SK-N-SH treated with all-trans-retinoic acid at 6 μM for 48 hours (cell line): ENCODE results near the gene COX14.

Source experiments
- ATAC-seq: fragments of 200-7000 bp; cut with Tn5 transposase; 3 replicates; pipeline ENCODE4 v1.9.1; 2020; ENCODE audit warnings: mild to moderate bottlenecking, moderate library complexity
- BACH2 ChIP-seq: fragments of 250-450 bp; sonication (Bioruptor Pico); IDR thresholded peaks from 2 replicates; pipeline ENCODE4 v1.9.0; 2021; ENCODE audit warnings: mild to moderate bottlenecking, borderline replicate concordance
- CSDC2 ChIP-seq: fragments of 250-450 bp; sonication (Bioruptor Pico); IDR thresholded peaks from 2 replicates; pipeline ENCODE4 v1.5.0; 2020; ENCODE audit warnings: mild to moderate bottlenecking, moderate library complexity
- GLIS3 ChIP-seq: fragments of 250-450 bp; sonication (Bioruptor Pico); IDR thresholded peaks from 2 replicates; pipeline ENCODE4 v1.5.0; 2020; ENCODE audit warnings: mild to moderate bottlenecking, moderate library complexity
- ISL1 ChIP-seq: fragments of 250-450 bp; sonication (Bioruptor Pico); IDR thresholded peaks from 2 replicates; pipeline ENCODE4 v2.1.2; 2022; ENCODE audit warnings: mild to moderate bottlenecking, moderate library complexity
- OSR1 ChIP-seq: fragments of 250-450 bp; sonication (Bioruptor Pico); IDR thresholded peaks from 2 replicates; pipeline ENCODE4 v1.8.0; 2022; ENCODE audit warnings: moderate library complexity, mild to moderate bottlenecking, inconsistent platforms
- PPARA ChIP-seq: fragments of 250-450 bp; sonication (Bioruptor Pico); IDR thresholded peaks from 2 replicates; pipeline ENCODE4 v1.5.0; 2020; ENCODE audit warnings: mild to moderate bottlenecking, borderline replicate concordance
- SNAI2 ChIP-seq: fragments of 250-450 bp; sonication (Bioruptor Pico); IDR thresholded peaks from 2 replicates; pipeline ENCODE4 v1.5.0; 2020; ENCODE audit warnings: mild to moderate bottlenecking, moderate library complexity
- TCF4 ChIP-seq: fragments of 250-450 bp; sonication (Bioruptor Pico); IDR thresholded peaks from 2 replicates; pipeline ENCODE4 v1.8.0; 2021; ENCODE audit warnings: mild to moderate bottlenecking, moderate library complexity, borderline replicate concordance
- TOX ChIP-seq: fragments of 250-450 bp; sonication (Bioruptor Pico); IDR thresholded peaks from 2 replicates; pipeline ENCODE4 v1.8.0; 2021; ENCODE audit warnings: mild to moderate bottlenecking, moderate library complexity, borderline replicate concordance
- ZC3H10 ChIP-seq: fragments of 250-450 bp; sonication (Bioruptor Pico); IDR thresholded peaks from 2 replicates; pipeline ENCODE4 v1.5.1; 2021; ENCODE audit warnings: mild to moderate bottlenecking, moderate library complexity
- ZFP3 ChIP-seq: fragments of 250-450 bp; sonication (Bioruptor Pico); IDR thresholded peaks from 2 replicates; pipeline ENCODE4 v1.5.0; 2020; ENCODE audit warnings: mild to moderate bottlenecking, moderate library complexity
- ZNF565 ChIP-seq: fragments of 450-650 bp; formaldehyde crosslinking; conservative IDR thresholded peaks from 2 replicates; pipeline ENCODE4 v1.5.0; 2020; ENCODE audit warnings: low read depth, mild to moderate bottlenecking, moderate library complexity
- ZNF70 ChIP-seq: fragments of 450-650 bp; formaldehyde crosslinking; IDR thresholded peaks from 2 replicates; pipeline ENCODE4 v1.5.0; 2020; ENCODE audit warnings: mild to moderate bottlenecking, moderate library complexity
- ZNF8 ChIP-seq: fragments of 450-650 bp; formaldehyde crosslinking; IDR thresholded peaks from 2 replicates; pipeline ENCODE4 v1.5.0; 2020; ENCODE audit warnings: mild to moderate bottlenecking, moderate library complexity
- TF ChIP-seq, protein P1 (sequence below): fragments of 250-450 bp; sonication (Bioruptor Pico); IDR thresholded peaks from 2 replicates; pipeline ENCODE4 v1.5.0; 2020; ENCODE audit warnings: mild to moderate bottlenecking, moderate library complexity
- TF ChIP-seq, protein P2 (sequence below): fragments of 250-450 bp; sonication (Bioruptor Pico); IDR thresholded peaks from 2 replicates; pipeline ENCODE4 v1.8.0; 2021; ENCODE audit warnings: low read depth, mild to moderate bottlenecking, moderate library complexity, borderline replicate concordance
- TF ChIP-seq, protein P3 (sequence below): fragments of 250-450 bp; sonication (Bioruptor Pico); IDR thresholded peaks from 2 replicates; pipeline ENCODE4 v1.5.1; 2021; ENCODE audit warnings: mild to moderate bottlenecking, moderate library complexity
- TF ChIP-seq, protein P4 (sequence below): fragments of 250-450 bp; sonication (Bioruptor Pico); IDR thresholded peaks from 2 replicates; pipeline ENCODE4 v1.5.1; 2020; ENCODE audit warnings: low read depth, mild to moderate bottlenecking, moderate library complexity
- TF ChIP-seq, protein P5 (sequence below): fragments of 250-450 bp; sonication (Bioruptor Pico); IDR thresholded peaks from 2 replicates; pipeline ENCODE4 v1.8.0; 2020; ENCODE audit warnings: mild to moderate bottlenecking, moderate library complexity, borderline replicate concordance

COX14 gene

DNA sequence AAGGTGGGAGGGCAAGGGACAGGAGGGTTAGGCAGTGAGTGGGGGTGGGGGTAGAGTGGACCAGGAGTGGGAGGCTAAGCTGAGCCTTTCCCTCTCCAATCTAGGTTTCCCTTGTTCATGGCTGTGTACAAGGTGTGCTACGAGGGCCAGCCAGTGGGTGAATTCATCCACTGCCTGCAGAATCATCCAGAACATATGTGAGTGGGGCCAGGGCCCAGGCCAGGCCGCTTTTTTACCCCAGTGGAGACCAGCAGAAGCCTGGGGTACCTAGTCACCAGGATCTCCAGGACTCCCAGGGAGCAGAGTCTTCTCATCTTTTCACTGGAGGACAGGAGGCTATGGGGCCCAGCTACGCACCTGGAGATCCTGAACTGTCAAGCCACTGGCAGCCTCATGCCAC, 2.7 kb upstream of the COX14 start:
- TF ChIP-seq ZNF70 (CRISPR knock-in tag) (no peak), TOX (CRISPR knock-in tag) (no peak), ISL1 (CRISPR knock-in tag) (no peak), PPARA (no peak), ZNF565 (CRISPR knock-in tag) (no peak), ZFP3 (CRISPR knock-in tag) (no peak), OSR1 (CRISPR knock-in tag) (no peak), TCF4 (no peak), CSDC2 (CRISPR knock-in tag) (no peak), BACH2 (CRISPR knock-in tag) (no peak), ZNF8 (CRISPR knock-in tag) (no peak), ZC3H10 (CRISPR knock-in tag) (no peak)
- TF ChIP-seq, protein P1, sequence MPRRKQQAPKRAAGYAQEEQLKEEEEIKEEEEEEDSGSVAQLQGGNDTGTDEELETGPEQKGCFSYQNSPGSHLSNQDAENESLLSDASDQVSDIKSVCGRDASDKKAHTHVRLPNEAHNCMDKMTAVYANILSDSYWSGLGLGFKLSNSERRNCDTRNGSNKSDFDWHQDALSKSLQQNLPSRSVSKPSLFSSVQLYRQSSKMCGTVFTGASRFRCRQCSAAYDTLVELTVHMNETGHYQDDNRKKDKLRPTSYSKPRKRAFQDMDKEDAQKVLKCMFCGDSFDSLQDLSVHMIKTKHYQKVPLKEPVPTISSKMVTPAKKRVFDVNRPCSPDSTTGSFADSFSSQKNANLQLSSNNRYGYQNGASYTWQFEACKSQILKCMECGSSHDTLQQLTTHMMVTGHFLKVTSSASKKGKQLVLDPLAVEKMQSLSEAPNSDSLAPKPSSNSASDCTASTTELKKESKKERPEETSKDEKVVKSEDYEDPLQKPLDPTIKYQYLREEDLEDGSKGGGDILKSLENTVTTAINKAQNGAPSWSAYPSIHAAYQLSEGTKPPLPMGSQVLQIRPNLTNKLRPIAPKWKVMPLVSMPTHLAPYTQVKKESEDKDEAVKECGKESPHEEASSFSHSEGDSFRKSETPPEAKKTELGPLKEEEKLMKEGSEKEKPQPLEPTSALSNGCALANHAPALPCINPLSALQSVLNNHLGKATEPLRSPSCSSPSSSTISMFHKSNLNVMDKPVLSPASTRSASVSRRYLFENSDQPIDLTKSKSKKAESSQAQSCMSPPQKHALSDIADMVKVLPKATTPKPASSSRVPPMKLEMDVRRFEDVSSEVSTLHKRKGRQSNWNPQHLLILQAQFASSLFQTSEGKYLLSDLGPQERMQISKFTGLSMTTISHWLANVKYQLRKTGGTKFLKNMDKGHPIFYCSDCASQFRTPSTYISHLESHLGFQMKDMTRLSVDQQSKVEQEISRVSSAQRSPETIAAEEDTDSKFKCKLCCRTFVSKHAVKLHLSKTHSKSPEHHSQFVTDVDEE (CRISPR knock-in tag) = no peak
- TF ChIP-seq, protein P2, sequence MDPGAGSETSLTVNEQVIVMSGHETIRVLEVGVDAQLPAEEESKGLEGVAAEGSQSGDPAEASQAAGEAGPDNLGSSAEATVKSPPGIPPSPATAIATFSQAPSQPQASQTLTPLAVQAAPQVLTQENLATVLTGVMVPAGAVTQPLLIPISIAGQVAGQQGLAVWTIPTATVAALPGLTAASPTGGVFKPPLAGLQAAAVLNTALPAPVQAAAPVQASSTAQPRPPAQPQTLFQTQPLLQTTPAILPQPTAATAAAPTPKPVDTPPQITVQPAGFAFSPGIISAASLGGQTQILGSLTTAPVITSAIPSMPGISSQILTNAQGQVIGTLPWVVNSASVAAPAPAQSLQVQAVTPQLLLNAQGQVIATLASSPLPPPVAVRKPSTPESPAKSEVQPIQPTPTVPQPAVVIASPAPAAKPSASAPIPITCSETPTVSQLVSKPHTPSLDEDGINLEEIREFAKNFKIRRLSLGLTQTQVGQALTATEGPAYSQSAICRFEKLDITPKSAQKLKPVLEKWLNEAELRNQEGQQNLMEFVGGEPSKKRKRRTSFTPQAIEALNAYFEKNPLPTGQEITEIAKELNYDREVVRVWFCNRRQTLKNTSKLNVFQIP (CRISPR knock-in tag) = no peak
- TF ChIP-seq, protein P3, sequence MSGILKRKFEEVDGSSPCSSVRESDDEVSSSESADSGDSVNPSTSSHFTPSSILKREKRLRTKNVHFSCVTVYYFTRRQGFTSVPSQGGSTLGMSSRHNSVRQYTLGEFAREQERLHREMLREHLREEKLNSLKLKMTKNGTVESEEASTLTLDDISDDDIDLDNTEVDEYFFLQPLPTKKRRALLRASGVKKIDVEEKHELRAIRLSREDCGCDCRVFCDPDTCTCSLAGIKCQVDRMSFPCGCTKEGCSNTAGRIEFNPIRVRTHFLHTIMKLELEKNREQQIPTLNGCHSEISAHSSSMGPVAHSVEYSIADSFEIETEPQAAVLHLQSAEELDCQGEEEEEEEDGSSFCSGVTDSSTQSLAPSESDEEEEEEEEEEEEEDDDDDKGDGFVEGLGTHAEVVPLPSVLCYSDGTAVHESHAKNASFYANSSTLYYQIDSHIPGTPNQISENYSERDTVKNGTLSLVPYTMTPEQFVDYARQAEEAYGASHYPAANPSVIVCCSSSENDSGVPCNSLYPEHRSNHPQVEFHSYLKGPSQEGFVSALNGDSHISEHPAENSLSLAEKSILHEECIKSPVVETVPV (CRISPR knock-in tag) = no peak
- ATAC-seq = no peak

DNA sequence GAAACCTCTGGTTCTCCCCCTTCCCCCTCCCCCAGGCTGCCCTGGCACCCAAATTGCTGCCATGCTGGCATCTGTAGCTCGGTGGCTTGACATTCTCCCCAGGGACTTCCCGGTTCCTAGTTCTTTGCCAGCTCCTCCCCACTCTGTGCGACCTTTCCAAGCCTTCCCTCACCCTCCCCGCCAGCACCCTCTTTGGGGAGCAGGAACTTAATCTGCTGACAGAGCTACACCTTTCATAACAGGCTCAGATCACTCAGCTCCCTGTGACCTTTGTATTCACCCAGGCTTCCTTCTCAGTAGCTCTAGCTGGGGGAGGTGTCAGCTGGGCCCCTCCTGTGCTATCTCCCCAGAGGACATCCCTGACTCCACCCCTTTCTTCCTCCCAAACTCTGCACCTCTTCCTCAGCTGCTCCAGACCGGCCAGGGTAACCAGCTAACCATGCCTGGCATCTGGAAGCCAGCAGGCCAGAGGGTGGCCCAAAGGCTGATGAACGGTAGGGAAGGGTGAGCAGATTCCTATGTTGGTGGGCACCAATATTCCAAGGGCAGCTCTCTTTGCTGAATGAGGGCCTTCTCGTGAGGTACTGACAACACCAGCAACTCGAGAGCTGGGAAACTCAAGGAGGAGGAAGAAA, 1.8 kb upstream of the COX14 start:
- ATAC-seq = no peak
- TF ChIP-seq, protein P4, sequence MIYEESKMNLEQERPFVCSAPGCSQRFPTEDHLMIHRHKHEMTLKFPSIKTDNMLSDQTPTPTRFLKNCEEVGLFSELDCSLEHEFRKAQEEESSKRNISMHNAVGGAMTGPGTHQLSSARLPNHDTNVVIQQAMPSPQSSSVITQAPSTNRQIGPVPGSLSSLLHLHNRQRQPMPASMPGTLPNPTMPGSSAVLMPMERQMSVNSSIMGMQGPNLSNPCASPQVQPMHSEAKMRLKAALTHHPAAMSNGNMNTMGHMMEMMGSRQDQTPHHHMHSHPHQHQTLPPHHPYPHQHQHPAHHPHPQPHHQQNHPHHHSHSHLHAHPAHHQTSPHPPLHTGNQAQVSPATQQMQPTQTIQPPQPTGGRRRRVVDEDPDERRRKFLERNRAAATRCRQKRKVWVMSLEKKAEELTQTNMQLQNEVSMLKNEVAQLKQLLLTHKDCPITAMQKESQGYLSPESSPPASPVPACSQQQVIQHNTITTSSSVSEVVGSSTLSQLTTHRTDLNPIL (CRISPR knock-in tag) = no peak
- TF ChIP-seq, protein P3 (CRISPR knock-in tag) = no peak

DNA sequence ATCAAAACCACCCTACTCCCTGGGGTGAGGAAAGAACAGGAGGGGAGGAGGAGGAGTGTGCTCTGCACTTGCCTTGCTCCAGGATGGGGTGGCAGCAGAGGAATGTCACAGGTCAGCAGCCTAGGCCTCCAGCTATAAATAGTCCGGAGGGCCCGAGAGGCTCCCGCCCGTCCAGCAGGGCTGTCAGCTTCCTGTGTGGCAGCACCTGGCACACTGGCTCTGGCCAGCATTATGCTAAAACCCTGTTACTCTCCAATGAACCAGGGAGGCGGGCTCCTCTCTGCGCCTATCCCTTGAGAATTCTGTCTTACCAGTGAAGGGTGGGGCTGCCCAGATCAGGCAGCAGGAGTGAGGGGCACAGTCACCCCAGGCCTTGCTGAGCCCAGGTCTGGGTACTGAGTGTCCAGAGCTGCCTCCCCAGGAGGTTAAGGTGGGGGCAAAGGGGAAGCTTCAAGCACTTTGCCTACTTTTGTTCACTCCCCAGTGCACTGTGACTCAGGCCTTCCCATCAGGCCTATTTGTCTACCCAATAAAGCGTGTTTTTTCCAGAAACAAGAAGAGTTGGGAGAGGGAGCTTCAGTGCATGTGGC, 1.2 kb upstream of the COX14 start:
- ATAC-seq = no peak
- TF ChIP-seq, protein P5, sequence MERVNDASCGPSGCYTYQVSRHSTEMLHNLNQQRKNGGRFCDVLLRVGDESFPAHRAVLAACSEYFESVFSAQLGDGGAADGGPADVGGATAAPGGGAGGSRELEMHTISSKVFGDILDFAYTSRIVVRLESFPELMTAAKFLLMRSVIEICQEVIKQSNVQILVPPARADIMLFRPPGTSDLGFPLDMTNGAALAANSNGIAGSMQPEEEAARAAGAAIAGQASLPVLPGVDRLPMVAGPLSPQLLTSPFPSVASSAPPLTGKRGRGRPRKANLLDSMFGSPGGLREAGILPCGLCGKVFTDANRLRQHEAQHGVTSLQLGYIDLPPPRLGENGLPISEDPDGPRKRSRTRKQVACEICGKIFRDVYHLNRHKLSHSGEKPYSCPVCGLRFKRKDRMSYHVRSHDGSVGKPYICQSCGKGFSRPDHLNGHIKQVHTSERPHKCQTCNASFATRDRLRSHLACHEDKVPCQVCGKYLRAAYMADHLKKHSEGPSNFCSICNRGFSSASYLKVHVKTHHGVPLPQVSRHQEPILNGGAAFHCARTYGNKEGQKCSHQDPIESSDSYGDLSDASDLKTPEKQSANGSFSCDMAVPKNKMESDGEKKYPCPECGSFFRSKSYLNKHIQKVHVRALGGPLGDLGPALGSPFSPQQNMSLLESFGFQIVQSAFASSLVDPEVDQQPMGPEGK = no peak
- TF ChIP-seq TCF4 (no peak), ISL1 (CRISPR knock-in tag) (no peak), CSDC2 (CRISPR knock-in tag) (no peak), TOX (CRISPR knock-in tag) (no peak), GLIS3 (CRISPR knock-in tag) (no peak), SNAI2 (CRISPR knock-in tag) (no peak)
- TF ChIP-seq, protein P2 (CRISPR knock-in tag) = no peak
- TF ChIP-seq, protein P3 (CRISPR knock-in tag) = no peak
